H1 (cell line): ENCODE results near the gene MTPN. TPM values are rescaled to one million over a fixed set of nuclear protein-coding genes. Genes with fewer than 3 reads are reported as not detected.

Experiments
- CTCF ChIA-PET: fragments of 300-600 bp; sonication (Branson Sonifier 250); formaldehyde crosslinking; loops from one replicate; lab custom pipeline; 2021; ENCODE audit not compliant: partially characterized antibody; lab: Charles Lee
- POLR2A ChIA-PET: fragments of 300-600 bp; sonication (Branson Sonifier 250); formaldehyde crosslinking; loops from one replicate; lab custom pipeline; 2021; ENCODE audit warnings: inconsistent platforms; ENCODE audit not compliant: partially characterized antibody; lab: Charles Lee
- DNase-seq, 2 experiments: peaks; one replicate each; pipeline versions ENCODE4 v3.0.0 to v3.0.0-alpha.2; 2010 to 2022; ENCODE audit warnings: low spot score in 2 of 2, low read depth in 1 of 2, mixed read lengths in 1 of 2
- FAIRE-seq: peaks from 2 replicates; lab custom pipeline; 2011; peaks lifted over from hg19 to GRCh38; lab: Jason Lieb, UNC
- H2AFZ ChIP-seq: 2 replicates; pipeline ENCODE4 v1.8.1; 2012; ENCODE audit warnings: low read length, inconsistent platforms
- H2AK5ac ChIP-seq: 2 replicates; pipeline ENCODE4 v1.6.1; 2013; ENCODE audit warnings: low read depth, low read length
- H2BK120ac ChIP-seq: replicated peaks from 2 replicates; pipeline ENCODE3; 2013; ENCODE audit warnings: low read depth, low read length, inconsistent platforms
- H2BK12ac ChIP-seq: 2 replicates; pipeline ENCODE4 v1.6.1; 2013; ENCODE audit warnings: low read depth, low read length
- H2BK15ac ChIP-seq: 2 replicates; pipeline ENCODE4 v1.6.1; 2013; ENCODE audit warnings: low read length
- H2BK20ac ChIP-seq: 2 replicates; pipeline ENCODE4 v1.6.1; 2013; ENCODE audit warnings: low read length
- H2BK5ac ChIP-seq: 2 replicates; pipeline ENCODE4 v1.6.1; 2013; ENCODE audit warnings: low read depth, low read length
- H3K14ac ChIP-seq: 2 replicates; pipeline ENCODE4 v1.6.1; 2013; ENCODE audit warnings: inconsistent platforms; ENCODE audit not compliant: insufficient read length
- H3K18ac ChIP-seq: 2 replicates; pipeline ENCODE4 v1.6.1; 2013; ENCODE audit warnings: low read length; ENCODE audit errors: extremely low read depth
- H3K23ac ChIP-seq: 2 replicates; pipeline ENCODE4 v1.6.1; 2013; ENCODE audit warnings: inconsistent platforms; ENCODE audit not compliant: insufficient read length
- H3K23me2 ChIP-seq: 2 replicates; pipeline ENCODE4 v1.6.1; 2013; ENCODE audit warnings: low read depth, low read length
- H3K27ac ChIP-seq: 2 replicates; pipeline ENCODE4 v1.6.1; 2011; ENCODE audit warnings: low read depth, low read length, inconsistent platforms
- H3K27me3 ChIP-seq, 4 experiments: replicated peaks in 1 of 4; 1 replicate in 1 of 4; 2 replicates in 3 of 4; pipeline versions ENCODE4 v1.6.1 to v1.8.1; 2011 to 2013; ENCODE audit warnings: low read length in 3 of 4, mild to moderate bottlenecking in 3 of 4, inconsistent platforms in 2 of 4, mixed read lengths in 2 of 4, moderate library complexity in 1 of 4; ENCODE audit not compliant: control insufficient read depth in 3 of 4, insufficient read depth in 3 of 4; ENCODE audit errors: extremely low read depth in 1 of 4
- H3K36me3 ChIP-seq, 4 experiments: 2 replicates each; pipeline versions ENCODE4 v1.6.1 to v1.8.1; 2011 to 2013; ENCODE audit warnings: mild to moderate bottlenecking in 4 of 4, low read length in 3 of 4, moderate library complexity in 2 of 4, control low read depth in 1 of 4, inconsistent platforms in 1 of 4; ENCODE audit not compliant: insufficient read depth in 4 of 4, control insufficient read depth in 2 of 4
- H3K4ac ChIP-seq: replicated peaks from 2 replicates; pipeline ENCODE3; 2013; ENCODE audit warnings: low read length, low read depth, mixed read lengths, inconsistent platforms; ENCODE audit not compliant: insufficient read length
- H3K4me1 ChIP-seq, 4 experiments: replicated peaks in 1 of 4; 1 replicate in 1 of 4; 2 replicates in 3 of 4; pipeline versions ENCODE4 v1.6.1 to v1.8.1; 2011 to 2013; ENCODE audit warnings: low read length in 3 of 4, inconsistent platforms in 2 of 4, mixed read lengths in 1 of 4; ENCODE audit not compliant: insufficient read depth in 4 of 4, control insufficient read depth in 3 of 4
- H3K4me2 ChIP-seq, 2 experiments: 2 replicates each; pipeline versions ENCODE4 v1.6.1 to v1.8.1; 2011 to 2013; ENCODE audit warnings: low read depth in 2 of 2, low read length in 2 of 2, control low read depth in 1 of 2, inconsistent platforms in 1 of 2, mild to moderate bottlenecking in 1 of 2; ENCODE audit not compliant: insufficient read depth in 1 of 2
- H3K4me3 ChIP-seq, 4 experiments: fragments of 200-600, 300-600 bp in 1 of 4; sonication (generic), shearing (Covaris generic), sonication (Bioruptor Twin) in 1 of 4; 2 replicates each; pipeline versions ENCODE4 v1.5.1 to v1.8.1; 2011 to 2016; ENCODE audit warnings: low read length in 4 of 4, low read depth in 3 of 4, control low read depth in 2 of 4, inconsistent platforms in 2 of 4, mild to moderate bottlenecking in 2 of 4, mixed read lengths in 1 of 4, moderate library complexity in 1 of 4; ENCODE audit not compliant: insufficient read depth in 2 of 4; ENCODE audit errors: extremely low read depth in 1 of 4
- H3K56ac ChIP-seq: replicated peaks from 2 replicates; pipeline ENCODE3; 2013; ENCODE audit warnings: low read depth, mild to moderate bottlenecking, mixed read lengths, low read length, inconsistent platforms; ENCODE audit not compliant: insufficient read length
- H3K79me1 ChIP-seq: 2 replicates; pipeline ENCODE4 v1.6.1; 2013; ENCODE audit warnings: low read depth, low read length, control low read depth
- H3K79me2 ChIP-seq, 2 experiments: 2 replicates each; pipeline versions ENCODE4 v1.6.1 to v1.8.1; 2012 to 2013; ENCODE audit warnings: low read length in 2 of 2, mild to moderate bottlenecking in 2 of 2, inconsistent platforms in 1 of 2; ENCODE audit not compliant: insufficient read depth in 2 of 2, control insufficient read depth in 1 of 2
- H3K9ac ChIP-seq, 4 experiments: replicated peaks in 1 of 4; 1 replicate in 1 of 4; 2 replicates in 3 of 4; pipeline versions ENCODE4 v1.6.1 to v1.8.1; 2011 to 2013; ENCODE audit warnings: low read depth in 3 of 4, low read length in 3 of 4, control low read depth in 2 of 4, mild to moderate bottlenecking in 2 of 4, moderate library complexity in 2 of 4, inconsistent platforms in 1 of 4; ENCODE audit errors: extremely low read depth in 1 of 4
- H3K9me3 ChIP-seq, 2 experiments: 2 replicates each; pipeline versions ENCODE4 v1.6.1 to v1.8.1; 2012 to 2013; ENCODE audit warnings: mild to moderate bottlenecking in 2 of 2, moderate library complexity in 2 of 2, control low read depth in 1 of 2, inconsistent platforms in 1 of 2, low read depth in 1 of 2, low read length in 1 of 2, mixed read lengths in 1 of 2; ENCODE audit not compliant: insufficient read depth in 2 of 2
- H4K20me1 ChIP-seq, 2 experiments: replicated peaks in 1 of 2; 2 replicates each; pipeline versions ENCODE3 to v1.8.1; 2011 to 2013; ENCODE audit warnings: inconsistent platforms in 2 of 2, low read length in 2 of 2, mild to moderate bottlenecking in 1 of 2; ENCODE audit not compliant: insufficient read depth in 2 of 2, control insufficient read depth in 1 of 2
- H4K5ac ChIP-seq: 2 replicates; pipeline ENCODE4 v1.6.1; 2013; ENCODE audit warnings: low read length, low read depth, mixed read lengths, inconsistent platforms; ENCODE audit not compliant: insufficient read length
- H4K8ac ChIP-seq: 2 replicates; pipeline ENCODE4 v1.8.0; 2013; ENCODE audit warnings: mild to moderate bottlenecking, moderate library complexity, low read length, inconsistent platforms; ENCODE audit not compliant: insufficient read depth; ENCODE audit errors: extremely low read depth
- H4K91ac ChIP-seq: replicated peaks from 2 replicates; pipeline ENCODE3; 2013; ENCODE audit warnings: low read length, mixed read lengths, inconsistent platforms; ENCODE audit not compliant: insufficient read length
- ATF2 ChIP-seq: IDR thresholded peaks from 2 replicates; pipeline ENCODE4 v1.6.1; 2012; ENCODE audit warnings: low read length, inconsistent platforms
- BCL11A ChIP-seq, 2 experiments: IDR thresholded peaks; one replicate each; pipeline ENCODE4 v1.6.1; 2011; ENCODE audit warnings: low read depth in 2 of 2, low read length in 2 of 2, mild to moderate bottlenecking in 2 of 2
- CHD2 ChIP-seq: IDR thresholded peaks from 2 replicates; pipeline ENCODE4 v1.6.1; 2012; ENCODE audit warnings: low read length, improper control_type of control experiment
- CREB1 ChIP-seq: IDR thresholded peaks from 2 replicates; pipeline ENCODE4 v1.6.1; 2012; ENCODE audit warnings: inconsistent platforms
- CTCF ChIP-seq, 3 experiments: IDR thresholded peaks; 1 replicate in 2 of 3; 2 replicates in 1 of 3; pipeline versions ENCODE4 v1.5.1 to v1.6.1; 2011; ENCODE audit warnings: low read length in 3 of 3, mild to moderate bottlenecking in 3 of 3, inconsistent platforms in 2 of 3, low read depth in 1 of 3, moderate library complexity in 1 of 3; ENCODE audit not compliant: insufficient read depth in 1 of 3; ENCODE audit errors: control extremely low read depth in 1 of 3
- RAD21 ChIP-seq, 2 experiments: IDR thresholded peaks in 1 of 2; conservative IDR thresholded peaks in 1 of 2; 2 replicates each; pipeline ENCODE4 v1.6.1; 2011; ENCODE audit warnings: low read depth in 2 of 2, low read length in 2 of 2, improper control_type of control experiment in 1 of 2, inconsistent platforms in 1 of 2, mild to moderate bottlenecking in 1 of 2, moderate library complexity in 1 of 2
- RNF2 ChIP-seq: fragments of 200-900, 300-1000 bp; sonication (generic); IDR thresholded peaks from 2 replicates; pipeline ENCODE4 v1.7.1; 2016; ENCODE audit warnings: borderline replicate concordance, low read depth, mild to moderate bottlenecking, antibody characterized with exemption, low read length; ENCODE audit not compliant: poor library complexity, severe bottlenecking; ENCODE audit errors: missing control alignments
- SP1 ChIP-seq: IDR thresholded peaks from 2 replicates; pipeline ENCODE4 v1.6.1; 2011; ENCODE audit warnings: low read depth, low read length
- TEAD4 ChIP-seq: IDR thresholded peaks from 2 replicates; pipeline ENCODE4 v1.6.1; 2012; ENCODE audit warnings: low read depth, low read length, inconsistent platforms, mixed read lengths
- YY1 ChIP-seq: IDR thresholded peaks from 2 replicates; pipeline ENCODE4 v1.6.1; 2011; ENCODE audit warnings: low read depth, mild to moderate bottlenecking, low read length
- WGBS, 2 experiments: shearing (Covaris generic) in 1 of 2; methylation state at CpG; one replicate each; pipeline versions ENCODE4 v1.1.6 to v1.1.7; 2013 to 2015; ENCODE audit warnings: low lambda C conversion rate in 2 of 2, mixed read lengths in 2 of 2, inconsistent platforms in 1 of 2, low coverage in 1 of 2, missing lambda C conversion rate in 1 of 2; ENCODE audit not compliant: insufficient replicate concordance in 2 of 2, insufficient coverage in 1 of 2, insufficient read length in 1 of 2; ENCODE audit errors: extremely low coverage in 1 of 2, missing lambda C conversion rate in 1 of 2; 5-methylcytosine and 5-hydroxymethylcytosine counted together
- polyA plus RNA-seq, 7 experiments: library from polyadenylated mRNA; depleted of rRNA in 3 of 7; stranded (reverse) in 5 of 7; unstranded in 2 of 7; fragments of >200 nt in 5 of 7; fragments of 200-250 nt in 2 of 7; gene quantifications; 1 replicate in 5 of 7; 2 replicates in 1 of 7; 4 replicates in 1 of 7; pipeline versions ENCODE4 v1.2.1 to v1.2.3, GENCODE V29; 2011 to 2013; ENCODE audit warnings: missing spikeins in 2 of 7, mixed read lengths in 2 of 7
- total RNA-seq: library from RNA; stranded (reverse); fragmentation: NEBNext Ultra II Directional; extraction: Animal tissue kit (Norgen Biotek cat#: 25700); gene quantifications from 2 replicates; pipeline ENCODE4 v1.2.1, GENCODE V29; 2021

MTPN gene
- total and polyA plus RNA-seq, 2 of the 8 experiments (the other 6 are each of a cell fraction or from before 2014, with no cell fraction given), result 33.0 to 101 TPM

DNA sequence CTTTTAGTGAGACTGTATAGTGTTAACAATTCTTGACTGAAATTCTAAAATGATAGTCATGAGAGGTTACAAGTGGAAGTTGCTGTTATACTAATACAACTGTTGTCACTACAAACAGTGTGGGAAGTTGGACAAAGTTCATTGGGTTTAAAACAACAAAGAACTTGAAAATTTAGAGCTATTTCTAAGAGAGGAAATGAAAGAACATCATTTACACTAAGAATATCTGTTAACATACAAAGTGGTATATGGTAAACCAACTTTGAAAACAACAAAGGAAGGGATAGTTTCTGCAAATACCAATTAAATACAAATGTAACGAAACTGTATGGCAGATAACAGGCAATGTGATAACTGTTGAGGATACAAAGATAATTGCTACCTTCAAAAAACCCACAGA lies 11.6 kb downstream of the MTPN start:
- Histone ChIP-seq H3K79me1 (no peaks in the 10 kb centered on the region), H2AK5ac (no peak overlapping the region), H3K56ac (no peak overlapping the region), H3K27ac (no peak overlapping the region), H3K9ac (no peak overlapping the region), H3K23ac (no peak overlapping the region), H3K4ac (no peak overlapping the region), H2BK20ac (no peak overlapping the region), H3K36me3 (peaks cover 0 to 2% (median 0%) of the 10 kb centered on the region in 4 experiments; a peak in 3 of 8 replicates), H4K20me1 (peaks cover 3 to 5% of the 10 kb centered on the region in 2 experiments), H2BK120ac (no peak overlapping the region), H2BK5ac (no peak overlapping the region), H3K27me3 (no peaks in the 10 kb centered on the region), H2BK12ac (no peak overlapping the region), H2AFZ (no peak overlapping the region), H3K9me3 (no peaks in the 10 kb centered on the region), H3K4me1 (no peaks in the 10 kb centered on the region), H2BK15ac (no peak overlapping the region), H3K4me2 (no peak overlapping the region), H3K18ac (no peak overlapping the region), H4K5ac (no peak overlapping the region), H3K23me2 (no peaks in the 10 kb centered on the region), H3K14ac (no peak overlapping the region), H3K4me3 (no peak overlapping the region), H3K79me2 (peaks cover 4 to 87% of the 10 kb centered on the region in 2 experiments), H4K91ac (no peak overlapping the region), H4K8ac (no peak overlapping the region)
- DNase-seq (no peak), FAIRE-seq (no peak)
- 90% methylated on average over 1 of the region's 1 CpG; no CpG with 5 or more reads in 1 of the 2 experiments for WGBS, 2 experiments
- ChIA-PET CTCF (interaction anchor here (1.3 to 1.4 kb wide), 3 partner anchors 10 to 23 kb away, joined by 4 to 6 read pairs (median 5); no protein-coding TSS in a partner anchor), POLR2A (no interaction called here)
- TF ChIP-seq RAD21 (IDR thresholded peaks at IDR 0.05 in 1 of 2, conservative IDR thresholded peaks at IDR 0.05 in 1 of 2; ENCODE audit: low read depth in 2 of 2, low read length in 2 of 2) (no peak), ATF2 (no peak), YY1 (no peak), CREB1 (no peak), TEAD4 (no peak), SP1 (no peak), CHD2 (no peak), RNF2 (no peak), BCL11A (IDR thresholded peaks at IDR 0.05; ENCODE audit: low read depth in 2 of 2, low read length in 2 of 2) (no peak), CTCF (IDR thresholded peaks at IDR 0.05; ENCODE audit: control extremely low read depth in 1 of 3, insufficient read depth in 1 of 3, low read depth in 1 of 3, low read length in 3 of 3) (no peak)
